Erythroblast (primary cell): ENCODE data around the gene TMEM115.

Source experiments
- DNase-seq, 2 experiments: peaks; one replicate each; lab custom pipeline; 2025; lab: John Stamatoyannopoulos, UW
- GATA1 ChIP-seq: IDR thresholded peaks from 2 replicates; pipeline ENCODE4 v1.6.1; 2011; ENCODE audit warnings: low read depth, mild to moderate bottlenecking, control low read depth, low read length, moderate library complexity
- POLR2A ChIP-seq: IDR thresholded peaks from 2 replicates; pipeline ENCODE4 v1.6.1; 2011; ENCODE audit warnings: mild to moderate bottlenecking, low read length

The TMEM115 gene

DNA sequence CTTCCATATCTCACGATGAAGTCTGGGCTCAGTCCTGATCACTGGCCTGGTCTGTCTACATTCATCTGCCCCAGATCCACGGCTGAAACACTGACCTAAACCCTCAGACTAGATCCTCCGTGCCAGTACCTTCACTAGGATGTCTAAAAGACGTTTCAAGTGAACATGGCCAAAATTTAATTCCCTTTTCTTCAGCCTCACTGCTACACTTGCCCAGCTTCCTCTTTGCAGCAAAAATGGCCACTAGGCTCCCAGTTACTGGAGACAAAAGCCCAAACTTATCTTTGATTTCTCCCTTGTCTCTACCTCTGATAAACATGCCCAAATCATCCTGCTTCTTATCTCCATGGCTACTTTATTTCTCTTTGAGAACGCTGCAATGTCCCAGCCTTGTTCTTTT lies 20.4 kb downstream of the TMEM115 start:
- DNase-seq = peak; percentile 43 to 61

DNA sequence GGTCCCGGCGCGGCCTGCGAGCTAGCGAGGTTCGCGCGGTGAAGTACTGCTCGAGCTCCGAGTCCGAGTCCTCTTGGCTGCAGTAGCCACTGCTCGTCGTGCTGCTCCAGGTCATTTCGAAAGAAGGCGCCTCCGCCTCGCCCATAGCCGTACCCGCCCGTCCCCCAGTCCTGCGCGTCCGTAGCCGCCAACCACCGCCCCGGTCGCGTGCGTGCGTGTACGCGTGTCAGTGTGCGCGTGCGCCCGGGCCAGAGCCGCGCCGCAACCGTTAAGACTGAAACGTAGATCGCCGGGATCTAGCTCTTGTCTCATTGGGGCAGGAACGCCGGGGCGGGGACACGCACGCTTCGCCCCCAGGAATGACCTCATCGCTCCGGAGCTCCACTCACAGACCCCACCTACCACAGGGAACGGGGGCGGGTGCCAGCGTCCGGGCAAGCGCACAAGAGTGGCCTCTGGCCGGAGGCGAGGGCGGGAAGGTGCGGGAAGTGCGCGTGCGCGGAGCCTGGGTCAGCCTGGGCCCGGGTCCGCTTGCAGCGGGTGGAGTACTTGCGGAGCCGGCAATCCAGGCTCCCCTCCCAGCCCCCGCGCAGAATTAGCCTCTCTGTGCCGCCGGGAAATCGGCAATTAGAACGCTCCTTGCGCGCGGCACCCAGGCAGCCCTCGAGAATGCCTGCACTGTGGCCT lies 22.0 kb downstream of the TMEM115 start:
- TF ChIP-seq POLR2A (peak; percentile 97), GATA1 (no peak)

More for the DNA sequence above, 20.4 kb downstream of the TMEM115 start:
- TF ChIP-seq POLR2A = no peak
- TF ChIP-seq GATA1 = no peak

DNA sequence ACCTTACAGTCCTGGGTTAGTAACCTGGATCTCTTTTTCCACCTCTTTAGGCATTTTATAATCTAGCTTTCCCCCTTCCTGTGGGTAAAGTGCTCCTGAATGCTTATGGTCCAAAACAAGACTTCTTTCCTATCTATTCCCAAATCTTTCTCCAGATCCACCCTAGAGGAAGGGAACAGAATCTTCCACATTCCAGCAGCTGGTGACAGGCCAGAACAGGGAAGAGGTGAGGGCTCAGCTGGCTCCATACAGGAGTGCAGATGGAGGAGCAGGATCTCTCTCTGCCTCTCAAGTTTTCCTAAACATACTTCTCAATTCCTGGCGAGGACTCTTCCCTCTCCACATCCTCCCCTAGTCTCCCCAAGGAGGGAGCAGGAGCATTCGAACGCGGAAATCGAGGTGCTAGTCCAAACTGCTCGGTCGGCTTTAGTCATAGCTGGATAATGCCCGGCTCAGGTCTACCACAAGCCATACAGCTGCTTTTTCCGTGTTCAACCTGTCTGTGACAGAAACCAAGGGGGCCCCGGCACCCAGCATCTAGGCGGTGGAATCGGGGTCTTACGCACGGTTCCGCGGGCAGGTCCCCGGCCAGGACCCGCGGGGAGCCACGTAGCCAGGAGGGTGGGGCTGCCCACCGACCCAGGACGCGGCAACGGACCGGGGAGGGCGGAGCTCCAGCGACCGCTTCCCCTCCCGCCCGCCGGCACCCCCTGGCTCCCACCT lies 22.7 kb downstream of the TMEM115 start:
- no peak for DNase-seq
- TF ChIP-seq POLR2A (no peak), GATA1 (no peak)

More for the DNA sequence above, 22.0 kb downstream of the TMEM115 start:
- DNase-seq = peak; percentile 99

DNA sequence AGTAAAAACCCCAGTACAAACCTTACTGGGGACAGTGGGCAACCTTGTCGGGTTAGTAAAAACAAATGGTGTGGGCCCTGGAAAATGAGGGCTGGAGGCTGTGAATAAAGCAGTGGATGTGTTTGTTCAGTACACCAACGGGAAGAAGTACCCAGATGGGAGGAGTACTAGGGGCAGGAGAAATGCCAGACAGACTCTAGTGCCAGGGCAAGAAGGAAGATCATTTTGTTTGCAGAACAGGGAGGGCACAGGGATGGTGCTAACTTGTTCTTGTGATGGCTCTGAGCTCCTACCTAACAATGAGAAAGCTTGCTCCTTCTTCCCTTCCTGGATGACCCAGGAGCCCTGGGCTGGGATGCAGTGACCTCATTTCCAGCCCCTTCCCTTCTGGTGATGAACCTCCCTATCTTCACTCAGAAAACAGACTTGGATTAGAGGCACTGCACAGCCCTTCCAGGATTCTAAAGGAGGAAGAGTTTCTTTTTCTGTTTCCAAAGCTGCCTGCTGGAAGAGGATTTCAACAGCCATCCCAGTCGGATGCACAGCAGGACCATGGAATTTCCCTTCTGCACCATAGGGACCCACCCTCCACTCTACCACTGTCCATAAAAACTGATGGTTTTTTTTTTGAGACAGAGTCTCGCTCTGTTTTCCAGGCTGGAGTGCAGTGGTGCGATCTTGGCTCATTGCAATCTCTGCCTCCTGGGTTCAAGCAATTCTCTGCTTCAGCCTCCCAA lies 24.8 kb downstream of the TMEM115 start:
- TF ChIP-seq GATA1 (no peak), POLR2A (no peak)
- no peak for DNase-seq

DNA sequence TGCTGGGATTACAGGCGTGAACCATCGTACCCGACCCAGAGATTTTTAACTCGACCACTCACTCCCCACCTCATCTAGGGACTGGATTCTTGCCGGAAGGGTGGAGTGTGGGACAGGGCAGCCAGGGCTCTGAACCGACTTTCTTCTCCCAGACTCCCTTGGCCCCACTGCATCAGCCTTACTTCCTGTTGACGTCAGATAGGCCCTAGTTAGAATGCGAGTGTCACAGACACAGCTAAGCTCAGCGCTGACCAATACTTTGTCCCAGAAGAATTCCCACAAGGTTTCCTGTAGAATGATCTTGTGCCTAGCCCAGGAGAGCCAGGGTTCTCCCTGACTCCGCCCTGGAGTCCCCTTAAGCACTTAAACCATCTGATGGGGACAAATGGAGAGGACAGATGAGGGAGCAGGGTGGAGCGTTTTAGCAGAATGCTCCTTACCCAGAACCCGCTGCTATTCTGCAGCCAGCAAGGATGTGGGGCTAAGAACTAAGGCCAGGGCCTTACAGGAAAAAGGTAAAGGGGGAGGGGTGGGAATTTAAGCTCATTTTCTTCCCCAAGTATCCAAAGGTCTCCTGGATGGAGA lies 25.5 kb downstream of the TMEM115 start:
- TF ChIP-seq GATA1 (no peak), POLR2A (no peak)
- DNase-seq = no peak

DNA sequence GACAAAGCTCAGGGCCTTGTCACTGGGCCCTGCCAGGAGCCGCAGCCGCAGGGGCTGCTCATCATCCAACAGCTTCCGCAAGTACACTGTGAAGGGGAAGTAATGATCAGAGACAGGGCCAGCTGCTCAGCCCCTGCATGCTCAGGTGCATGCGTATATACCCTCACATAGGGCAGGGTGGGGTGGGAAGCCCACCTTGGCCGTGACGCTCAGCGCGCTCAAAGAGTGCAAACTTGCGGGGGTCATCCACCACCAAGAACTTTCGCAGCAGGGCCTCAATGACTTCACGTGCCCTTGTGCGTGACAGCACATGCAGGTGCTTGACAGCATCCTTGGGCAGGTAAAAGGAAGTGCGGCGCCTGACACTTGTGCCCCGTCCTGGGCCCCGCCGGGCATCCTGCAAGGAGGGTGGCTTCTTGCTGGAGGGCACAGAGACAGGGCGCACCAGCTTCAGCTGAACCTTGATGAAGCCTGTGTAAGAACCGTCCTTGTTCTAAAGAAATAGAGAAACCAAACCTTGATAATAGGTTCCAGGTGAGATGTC lies 27.9 kb downstream of the TMEM115 start:
- TF ChIP-seq GATA1 (no peak), POLR2A (no peak)
- no peak for DNase-seq

DNA sequence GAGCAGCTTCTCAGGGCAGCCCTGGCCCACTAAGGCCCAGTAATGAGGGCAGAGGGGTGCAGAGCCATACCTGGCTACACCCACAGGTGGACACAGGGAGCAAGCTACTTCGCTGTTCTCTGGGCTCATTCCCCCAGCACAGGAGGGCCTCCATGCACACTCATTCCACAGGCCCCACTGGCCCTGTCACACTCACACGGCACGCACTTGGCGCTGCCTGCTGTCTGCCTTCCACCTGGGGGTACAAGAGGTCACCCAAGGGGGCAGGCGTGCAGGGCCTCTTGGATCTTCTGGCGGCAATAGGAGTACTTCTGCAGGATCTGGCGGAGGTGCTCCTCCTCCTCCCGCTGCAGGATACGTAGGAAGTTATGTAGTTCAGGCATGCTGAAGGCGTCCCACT lies 29.0 kb downstream of the TMEM115 start:
- TF ChIP-seq POLR2A (peak; percentile 13), GATA1 (no peak)
- no peak for DNase-seq

DNA sequence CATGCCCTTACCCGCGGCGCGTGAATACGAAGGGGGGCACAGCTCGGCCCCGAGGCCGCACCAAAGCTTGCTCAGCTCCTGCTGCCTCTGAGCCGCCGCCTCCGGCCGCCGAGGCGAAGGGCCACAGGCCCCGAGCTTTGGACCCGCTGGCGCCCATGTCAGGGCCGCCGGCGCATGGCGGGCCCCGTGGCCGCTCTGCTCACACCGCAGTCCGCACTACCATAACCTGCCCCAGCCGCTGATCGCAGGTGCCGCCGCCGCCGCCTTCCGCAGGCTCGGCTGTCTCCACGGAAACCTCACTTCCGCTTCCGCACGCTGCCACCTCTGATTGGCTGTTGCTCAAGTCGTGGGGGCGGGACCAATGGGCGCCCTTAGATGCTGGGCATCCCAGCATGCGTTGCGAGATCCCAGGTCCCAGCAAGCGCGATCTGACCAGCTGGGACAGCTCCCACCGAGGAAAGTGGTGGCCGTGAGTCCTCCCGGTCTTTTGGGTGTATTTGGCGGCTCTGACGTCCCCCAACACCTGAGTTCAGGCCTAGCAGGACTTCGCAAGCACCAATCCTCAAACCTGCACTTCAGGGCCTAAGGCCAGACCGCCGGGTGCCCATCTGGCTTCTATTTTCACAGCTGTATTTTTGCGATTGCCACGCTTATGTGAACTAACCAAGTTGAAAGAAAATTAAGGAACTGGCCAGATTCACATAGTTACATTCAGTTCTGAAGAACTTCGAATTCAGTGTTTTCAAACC lies 31.2 kb downstream of the TMEM115 start, which contains the start of gene TUSC2:
Gene TUSC2 (minus strand): TSS at position 281 of the 749 bp plus-strand sequence. CDS start 124 bp downstream, at position 157.
- TF ChIP-seq GATA1 (no peak), POLR2A (peak; percentile 86)
- DNase-seq = peak; percentile 97 to 99

DNA sequence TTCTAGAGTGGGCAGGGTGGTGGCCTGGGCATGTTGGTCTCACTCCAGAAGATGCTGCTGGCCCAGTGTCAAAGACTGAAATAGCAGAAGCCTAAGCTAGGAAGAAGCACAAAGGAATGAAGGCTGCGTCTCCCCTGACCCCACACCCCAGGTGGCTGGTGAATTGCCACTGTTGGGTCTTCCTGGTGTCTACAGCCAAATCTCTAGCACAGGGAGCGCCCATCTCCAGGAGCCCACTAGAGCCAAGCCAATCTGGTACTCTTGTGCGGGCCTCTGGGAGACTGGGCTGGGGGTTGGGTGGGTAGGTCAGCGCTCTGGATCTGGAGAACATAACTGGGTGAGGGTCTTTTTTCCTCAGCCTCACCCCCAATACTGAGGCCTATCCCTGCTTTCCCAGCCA lies 32.2 kb downstream of the TMEM115 start:
- TF ChIP-seq GATA1 = no peak
- TF ChIP-seq POLR2A = no peak
- DNase-seq = no peak

DNA sequence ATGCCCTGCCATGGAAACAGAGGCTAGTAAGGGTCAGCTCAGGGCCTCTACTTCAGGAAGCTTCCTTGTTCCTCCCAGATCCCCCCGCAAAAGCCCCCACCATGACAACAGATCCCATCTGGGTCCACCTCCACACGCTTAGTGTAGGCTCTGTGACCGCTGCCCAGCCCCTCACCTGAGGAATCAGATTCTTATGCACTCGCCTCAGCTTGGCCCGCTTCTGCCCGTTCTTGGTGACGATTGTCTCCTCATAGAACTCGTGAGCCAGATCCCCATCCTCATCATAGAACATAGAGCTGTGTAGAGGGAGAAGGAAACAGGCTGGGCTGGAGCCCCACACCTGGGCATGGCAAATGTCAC lies 33.2 kb downstream of the TMEM115 start:
- TF ChIP-seq POLR2A (no peak), GATA1 (no peak)
- DNase-seq = no peak

DNA sequence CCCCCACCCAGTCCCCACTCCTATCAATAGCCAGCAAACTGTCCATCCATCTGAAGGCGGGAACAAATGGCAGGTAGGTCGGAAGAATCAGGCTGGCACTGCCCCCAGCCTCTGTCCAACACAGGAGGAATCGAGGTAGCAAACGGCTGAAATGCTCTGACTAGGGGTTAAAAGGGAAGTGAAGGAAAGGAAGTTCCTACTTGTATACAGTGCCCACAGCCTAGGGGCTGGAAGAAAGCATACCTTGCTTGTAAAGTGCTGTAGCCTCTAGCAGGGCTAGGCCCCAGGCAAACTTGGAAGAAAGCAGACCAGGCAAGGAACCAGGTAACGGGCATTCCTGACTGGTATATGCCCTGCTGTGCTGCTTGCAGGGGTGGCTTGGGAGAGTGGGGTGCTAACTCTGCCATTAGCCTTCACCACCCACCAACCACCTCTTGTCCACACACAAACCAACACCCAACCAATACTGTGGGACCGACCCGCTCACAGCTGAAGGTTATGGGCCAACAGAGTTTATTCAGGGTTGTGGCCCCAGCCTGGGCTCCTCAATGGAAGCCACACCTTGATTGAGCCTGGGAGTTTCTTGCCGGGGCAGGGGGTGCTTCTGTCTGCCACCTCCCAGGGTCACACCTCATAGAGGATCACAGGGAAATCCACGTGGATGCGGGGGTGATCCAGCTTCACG lies 33.7 kb downstream of the TMEM115 start:
- TF ChIP-seq GATA1 (no peak), POLR2A (no peak)
- DNase-seq = no peak

DNA sequence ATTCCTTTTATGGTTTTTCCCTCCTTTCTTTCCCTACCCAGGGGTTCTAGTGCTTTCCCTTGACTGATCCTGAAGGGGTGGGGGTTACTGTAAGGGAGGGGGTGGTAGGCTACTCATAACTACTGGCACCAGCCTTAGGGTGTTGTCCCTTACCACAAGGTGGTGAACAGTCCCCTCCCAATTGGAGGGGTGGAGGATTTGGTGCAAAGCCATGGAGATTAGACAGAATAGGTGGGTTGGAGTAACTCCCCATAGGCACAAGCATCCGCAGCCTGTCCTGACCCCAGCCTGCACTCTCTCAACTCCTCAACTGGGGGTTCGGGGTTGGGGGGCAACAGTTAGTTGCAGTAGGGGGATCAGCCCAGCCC lies 34.2 kb downstream of the TMEM115 start:
- TF ChIP-seq GATA1 (no peak), POLR2A (no peak)

More for the DNA sequence above, 34.2 kb downstream of the TMEM115 start:
- DNase-seq = peak in 1 of 2 experiments; percentile 37
